Transverse colon (tissue), 3 donors: ENCODE results near the gene RTP3.

Experiments
- POLR2A ChIP-seq: fragments of 450-650 bp; IDR thresholded peaks from one replicate; pipeline ENCODE4 v1.6.1; 2016; ENCODE audit warnings: antibody characterized with exemption, mild to moderate bottlenecking, moderate library complexity
- TF ChIP-seq, protein P1 (sequence below), 5 experiments: fragments of 200-600 bp in 3 of 5; fragments of 450-650 bp in 2 of 5; sonication (generic) in 3 of 5; IDR thresholded peaks; 1 replicate in 2 of 5; 2 replicates in 3 of 5; pipeline ENCODE4 v1.5.1; 2016 to 2017; ENCODE audit warnings: antibody characterized with exemption in 5 of 5, inconsistent platforms in 3 of 5, mild to moderate bottlenecking in 2 of 5, moderate library complexity in 1 of 5

DNA sequence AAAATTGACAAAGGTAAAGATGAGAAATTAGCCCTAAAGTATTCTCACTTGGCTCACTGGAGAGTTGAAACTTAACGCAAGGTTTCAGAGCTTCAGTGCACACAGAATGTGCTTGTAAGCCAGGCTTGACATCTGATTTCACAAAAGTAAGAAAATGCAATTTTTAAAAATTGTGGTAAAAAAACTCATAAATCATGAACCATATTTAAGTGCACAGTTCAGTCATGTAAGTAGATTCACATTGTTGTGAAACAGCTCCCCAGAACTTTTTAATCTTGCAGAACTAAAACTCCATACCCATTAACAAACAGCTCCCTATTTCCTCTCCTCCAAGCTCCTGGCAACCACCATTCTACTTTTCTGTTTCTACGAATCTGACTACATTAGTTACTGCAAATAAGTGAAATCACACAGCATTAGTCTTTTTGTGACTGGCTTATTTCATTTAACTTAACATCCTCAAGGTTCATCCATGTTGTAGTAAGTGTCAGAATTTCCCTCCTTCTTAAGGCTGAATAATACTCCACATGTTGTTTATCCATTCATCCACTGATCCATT, 14.5 kb downstream of the RTP3 start:
- TF ChIP-seq, protein P1, sequence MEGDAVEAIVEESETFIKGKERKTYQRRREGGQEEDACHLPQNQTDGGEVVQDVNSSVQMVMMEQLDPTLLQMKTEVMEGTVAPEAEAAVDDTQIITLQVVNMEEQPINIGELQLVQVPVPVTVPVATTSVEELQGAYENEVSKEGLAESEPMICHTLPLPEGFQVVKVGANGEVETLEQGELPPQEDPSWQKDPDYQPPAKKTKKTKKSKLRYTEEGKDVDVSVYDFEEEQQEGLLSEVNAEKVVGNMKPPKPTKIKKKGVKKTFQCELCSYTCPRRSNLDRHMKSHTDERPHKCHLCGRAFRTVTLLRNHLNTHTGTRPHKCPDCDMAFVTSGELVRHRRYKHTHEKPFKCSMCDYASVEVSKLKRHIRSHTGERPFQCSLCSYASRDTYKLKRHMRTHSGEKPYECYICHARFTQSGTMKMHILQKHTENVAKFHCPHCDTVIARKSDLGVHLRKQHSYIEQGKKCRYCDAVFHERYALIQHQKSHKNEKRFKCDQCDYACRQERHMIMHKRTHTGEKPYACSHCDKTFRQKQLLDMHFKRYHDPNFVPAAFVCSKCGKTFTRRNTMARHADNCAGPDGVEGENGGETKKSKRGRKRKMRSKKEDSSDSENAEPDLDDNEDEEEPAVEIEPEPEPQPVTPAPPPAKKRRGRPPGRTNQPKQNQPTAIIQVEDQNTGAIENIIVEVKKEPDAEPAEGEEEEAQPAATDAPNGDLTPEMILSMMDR (IDR thresholded peaks at IDR 0.05) = no peak
- no peak for TF ChIP-seq POLR2A
